ENCODE data around the gene ZNF579.

- TF ChIP-seq POLR2AphosphoS5 (IDR thresholded peaks at IDR 0.05; ENCODE audit: low read depth, low read length), result no peak
- no peak for TF ChIP-seq POLR2A (IDR thresholded peaks at IDR 0.05; ENCODE audit: low read depth, low read length)
- no peak for TF ChIP-seq SPI1 (IDR thresholded peaks at IDR 0.05; ENCODE audit: low read depth, low read length)
- no peak for TF ChIP-seq TAF1 (IDR thresholded peaks at IDR 0.05; ENCODE audit: low read depth, low read length)
- TF ChIP-seq PAX5 (IDR thresholded peaks at IDR 0.05; ENCODE audit: insufficient read depth, low read length, severe bottlenecking), result no peak
- TF ChIP-seq POU2F2 (IDR thresholded peaks at IDR 0.05; ENCODE audit: low read depth, low read length), result no peak
These were observed 23.1 kb upstream of the ZNF579 start for GRCh38 chr19:55603581-55604292.
